Measurements from ENCODE around the gene PTOV1.

Gene PTOV1

DNA sequence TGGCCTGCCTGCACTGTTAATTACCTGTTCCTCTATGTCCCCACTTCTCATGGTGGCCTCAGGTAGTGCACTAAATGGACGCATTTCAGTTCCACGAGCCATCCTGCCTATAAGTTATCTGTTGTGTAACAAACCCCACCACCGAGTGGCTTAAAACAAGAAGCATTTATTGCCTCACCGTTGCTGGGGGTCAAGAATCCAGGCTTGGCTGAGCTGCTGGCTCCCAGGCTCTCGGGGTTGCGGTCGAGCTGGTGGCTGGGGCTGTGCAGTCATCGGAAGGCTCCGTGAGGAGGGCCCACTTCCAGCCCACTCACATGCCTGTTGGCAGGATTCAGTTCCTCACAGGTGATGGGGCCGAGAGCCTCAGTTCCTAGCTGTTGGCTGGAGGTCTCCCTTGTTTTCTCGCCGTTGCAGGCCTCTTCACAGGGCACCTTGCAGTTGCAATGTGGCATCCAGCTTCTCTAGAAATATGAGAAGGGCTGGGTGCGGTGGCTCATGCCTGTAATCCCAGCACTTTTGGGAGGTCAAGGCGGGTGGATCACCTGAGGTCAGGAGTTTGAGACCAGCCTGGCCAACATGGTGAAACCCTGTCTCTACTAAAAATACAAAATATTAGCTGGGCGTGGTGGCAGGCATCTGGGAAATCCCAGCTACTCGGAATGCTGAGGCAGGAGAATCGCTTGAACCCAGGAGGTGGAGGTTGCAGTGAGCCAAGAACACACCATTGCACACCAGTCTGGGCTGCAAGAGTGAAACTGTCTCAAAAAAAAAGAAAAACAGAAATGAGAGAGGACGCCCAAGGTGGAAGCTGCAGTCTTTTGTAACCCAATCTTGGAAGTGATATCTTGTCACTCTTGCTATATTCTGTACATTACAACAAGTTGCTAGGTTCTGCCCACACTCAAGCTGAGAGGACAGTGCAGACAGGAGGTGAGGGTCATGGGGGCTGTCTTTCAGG is 6.5 kb upstream of the PTOV1 start:
- DNase-seq (ENCODE audit: low spot score), result no peak

DNA sequence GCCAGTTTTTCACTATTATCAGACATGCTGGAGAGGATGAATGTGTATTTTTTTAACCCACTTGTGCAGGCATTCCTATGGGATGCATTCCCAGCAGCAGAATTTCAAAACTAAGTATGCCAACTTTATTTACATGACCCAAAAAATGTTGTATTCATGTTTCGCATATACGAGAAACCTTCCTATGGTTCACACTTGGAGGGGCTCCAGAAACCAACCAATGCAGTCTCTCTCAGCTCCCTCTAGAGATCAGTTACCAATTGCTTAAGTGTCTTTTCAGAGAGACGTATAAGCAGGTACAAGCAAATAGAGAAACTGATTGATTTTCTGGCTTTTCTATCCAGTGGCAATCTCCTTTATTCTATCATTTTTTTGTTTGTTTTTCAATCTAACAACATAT is 5.5 kb upstream of the PTOV1 start:
- DNase-seq (ENCODE audit: low spot score), result no peak

DNA sequence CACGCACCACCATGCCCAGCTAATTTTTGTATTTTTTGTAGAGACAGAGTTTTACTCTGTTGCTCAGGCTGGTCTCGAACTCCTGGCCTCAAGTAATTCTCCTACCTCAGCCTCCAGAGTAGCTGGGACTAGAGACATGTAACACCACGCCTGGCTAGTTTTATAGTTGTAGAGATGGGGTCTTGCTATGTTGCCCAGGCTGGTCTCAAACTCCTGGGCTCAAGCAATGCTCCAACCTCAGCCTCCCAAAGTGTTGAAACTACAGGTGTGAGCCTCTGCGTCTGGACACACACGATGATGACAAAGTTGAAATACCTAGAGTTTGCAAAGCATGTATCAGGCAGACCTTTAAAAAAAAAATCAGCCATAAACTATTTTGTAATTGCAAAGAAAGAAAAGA is 4.6 kb upstream of the PTOV1 start:
- DNase-seq (ENCODE audit: low spot score), result no peak

GRCh38 chr19:49847731-49848696 is 2.9 kb upstream of the PTOV1 start:
- DNase-seq (ENCODE audit: low spot score), result peak; percentile 76

DNA sequence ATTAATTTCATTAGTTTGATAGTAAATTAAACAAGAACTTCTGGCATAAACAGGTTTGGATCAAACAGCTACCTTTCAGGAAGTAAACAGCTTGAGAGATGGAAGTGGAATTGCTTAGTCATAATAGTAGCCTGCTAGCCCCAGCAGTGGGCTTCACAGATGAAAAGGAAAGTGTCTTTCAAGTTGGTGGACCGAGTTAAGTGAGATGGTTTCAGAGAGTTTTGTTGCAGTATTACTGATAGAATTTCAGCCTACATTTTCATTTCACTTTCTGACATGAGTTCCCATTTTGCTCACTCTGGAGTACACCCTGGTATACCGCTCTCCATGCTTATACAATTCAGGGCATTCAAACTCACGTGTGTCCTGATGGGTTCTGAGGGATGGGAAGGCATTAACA is 2.0 kb upstream of the PTOV1 start:
- no peak for DNase-seq (ENCODE audit: low spot score)

- no peak for DNase-seq (ENCODE audit: low spot score)
These were observed 1.3 kb upstream of the PTOV1 start for GRCh38 chr19:49849433-49850220.

- DNase-seq (ENCODE audit: low spot score), result no peak
These were observed 805 bp upstream of the PTOV1 start for GRCh38 chr19:49850221-49850486.

GRCh38 chr19:49851456-49852259 is 699 bp downstream of the PTOV1 start:
- peak; percentile 38 for DNase-seq (ENCODE audit: low spot score)

DNA sequence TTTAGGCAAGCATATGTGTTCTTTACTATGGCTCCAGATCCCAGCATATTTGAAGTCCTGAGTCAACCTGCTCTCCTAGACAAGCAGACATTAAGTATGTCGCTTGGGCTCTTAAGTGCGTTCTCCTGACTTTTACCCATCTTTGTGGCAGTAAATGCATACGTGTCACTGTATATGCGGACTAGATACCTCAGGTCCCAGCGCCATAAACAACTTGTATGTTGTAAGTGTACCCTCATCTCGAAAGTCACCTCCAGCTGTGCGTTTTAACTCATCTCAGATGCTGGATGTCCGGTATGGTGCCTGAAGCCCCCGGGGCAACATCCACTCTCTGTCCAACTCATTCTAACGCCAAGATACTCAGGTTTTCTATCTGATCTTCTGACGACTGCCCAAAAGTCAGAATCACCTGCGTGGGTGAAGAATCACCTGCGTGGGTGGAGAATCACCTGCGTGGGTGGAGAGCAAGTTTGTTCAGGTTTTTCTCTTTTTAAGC is 1.7 kb downstream of the PTOV1 start:
- no peak for DNase-seq (ENCODE audit: low spot score)

GRCh38 chr19:49853852-49854377 is 3.0 kb downstream of the PTOV1 start:
- DNase-seq (ENCODE audit: low spot score), result no peak

DNA sequence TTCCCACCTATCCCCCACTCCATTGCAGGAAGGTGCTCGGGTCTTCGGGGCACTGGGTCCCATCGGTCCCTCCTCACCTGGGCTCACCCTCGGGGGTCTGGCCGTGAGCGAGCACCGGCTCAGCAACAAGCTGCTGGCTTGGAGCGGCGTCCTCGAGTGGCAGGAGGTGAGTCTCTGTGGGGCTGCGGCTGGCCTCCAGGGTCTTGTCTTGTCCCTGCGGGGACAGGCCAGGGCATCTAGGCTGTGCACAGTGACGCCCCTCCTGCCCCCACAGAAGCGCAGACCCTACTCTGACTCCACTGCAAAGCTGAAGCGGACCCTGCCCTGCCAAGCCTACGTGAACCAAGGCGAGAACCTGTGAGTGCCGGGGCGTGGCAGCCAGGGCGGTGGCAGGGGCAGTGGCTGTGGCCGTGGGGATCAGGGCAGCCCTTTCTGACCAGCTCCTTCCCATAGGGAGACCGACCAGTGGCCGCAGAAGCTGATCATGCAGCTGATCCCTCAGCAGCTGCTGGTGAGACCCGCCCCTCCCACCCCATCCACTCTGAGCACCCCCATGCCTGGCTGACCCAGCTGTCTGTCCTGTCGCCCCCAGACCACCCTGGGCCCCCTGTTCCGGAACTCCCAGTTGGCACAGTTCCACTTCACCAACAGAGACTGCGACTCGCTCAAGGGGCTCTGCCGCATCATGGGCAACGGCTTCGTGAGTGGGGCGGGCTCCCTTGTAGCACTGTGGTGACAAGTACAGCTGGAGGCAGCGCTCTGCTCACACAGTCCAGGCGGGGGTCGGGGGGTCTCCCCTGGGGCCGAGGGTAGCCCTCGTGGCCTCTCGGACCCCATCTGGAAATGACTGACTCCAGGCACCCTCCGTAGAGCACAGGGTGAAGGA is 3.7 kb downstream of the PTOV1 start:
- no peak for DNase-seq (ENCODE audit: low spot score)

GRCh38 chr19:49855277-49855675 is 4.3 kb downstream of the PTOV1 start:
- no peak for DNase-seq (ENCODE audit: low spot score)

- no peak for DNase-seq (ENCODE audit: low spot score)
These were observed 5.0 kb downstream of the PTOV1 start for GRCh38 chr19:49855676-49856573.

- DNase-seq (ENCODE audit: low spot score), result no peak
These were observed 5.6 kb downstream of the PTOV1 start for GRCh38 chr19:49856574-49857021.

DNA sequence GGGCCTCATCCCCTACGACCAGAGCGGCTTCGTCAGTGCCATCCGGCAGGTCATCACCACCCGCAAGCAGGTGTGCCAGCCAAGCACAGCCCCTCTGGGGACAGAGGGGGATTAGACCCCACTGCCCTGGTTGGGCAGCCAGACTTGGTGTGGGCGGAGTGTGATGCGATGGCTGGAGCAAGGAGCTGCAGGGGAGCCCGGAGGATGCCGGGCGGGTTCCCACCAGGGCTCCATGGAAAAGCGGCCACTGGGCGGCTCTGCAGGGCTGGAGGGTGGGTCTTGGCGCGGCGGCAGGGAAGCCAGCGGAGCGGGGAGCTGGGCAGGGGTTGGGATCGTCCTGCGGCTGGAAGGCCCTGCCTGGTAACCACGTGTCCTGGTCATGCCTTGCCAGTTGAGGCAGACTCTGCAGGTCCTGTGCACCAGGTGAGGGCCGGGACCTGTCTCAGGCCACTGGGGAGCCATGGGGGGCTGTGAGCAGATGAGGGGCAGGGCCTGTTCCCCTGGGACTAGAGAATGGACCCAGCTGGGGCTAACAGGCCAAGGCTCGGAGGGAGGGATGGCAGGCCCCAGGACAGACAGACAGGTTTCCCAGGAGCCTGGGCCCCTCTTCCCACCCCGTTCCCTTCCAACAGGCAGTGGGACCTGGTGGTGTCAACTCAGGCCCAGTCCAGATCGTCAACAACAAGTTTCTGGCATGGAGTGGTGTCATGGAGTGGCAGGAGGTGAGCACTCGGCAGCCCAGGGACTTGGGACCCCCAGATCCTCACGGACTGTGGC is 6.3 kb downstream of the PTOV1 start:
- DNase-seq (ENCODE audit: low spot score), result no peak

DNA sequence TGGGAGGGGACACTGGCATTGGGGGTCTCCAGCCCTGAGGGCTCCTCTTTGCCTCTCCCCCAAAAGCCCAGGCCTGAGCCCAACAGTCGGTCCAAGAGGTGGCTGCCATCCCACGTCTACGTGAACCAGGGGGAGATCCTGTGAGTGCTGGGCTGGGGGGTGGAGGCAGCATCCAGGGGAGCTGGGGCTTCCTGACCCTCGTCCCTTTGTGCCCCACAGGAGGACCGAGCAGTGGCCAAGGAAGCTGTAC is 6.8 kb downstream of the PTOV1 start:
- no peak for DNase-seq (ENCODE audit: low spot score)

DNA sequence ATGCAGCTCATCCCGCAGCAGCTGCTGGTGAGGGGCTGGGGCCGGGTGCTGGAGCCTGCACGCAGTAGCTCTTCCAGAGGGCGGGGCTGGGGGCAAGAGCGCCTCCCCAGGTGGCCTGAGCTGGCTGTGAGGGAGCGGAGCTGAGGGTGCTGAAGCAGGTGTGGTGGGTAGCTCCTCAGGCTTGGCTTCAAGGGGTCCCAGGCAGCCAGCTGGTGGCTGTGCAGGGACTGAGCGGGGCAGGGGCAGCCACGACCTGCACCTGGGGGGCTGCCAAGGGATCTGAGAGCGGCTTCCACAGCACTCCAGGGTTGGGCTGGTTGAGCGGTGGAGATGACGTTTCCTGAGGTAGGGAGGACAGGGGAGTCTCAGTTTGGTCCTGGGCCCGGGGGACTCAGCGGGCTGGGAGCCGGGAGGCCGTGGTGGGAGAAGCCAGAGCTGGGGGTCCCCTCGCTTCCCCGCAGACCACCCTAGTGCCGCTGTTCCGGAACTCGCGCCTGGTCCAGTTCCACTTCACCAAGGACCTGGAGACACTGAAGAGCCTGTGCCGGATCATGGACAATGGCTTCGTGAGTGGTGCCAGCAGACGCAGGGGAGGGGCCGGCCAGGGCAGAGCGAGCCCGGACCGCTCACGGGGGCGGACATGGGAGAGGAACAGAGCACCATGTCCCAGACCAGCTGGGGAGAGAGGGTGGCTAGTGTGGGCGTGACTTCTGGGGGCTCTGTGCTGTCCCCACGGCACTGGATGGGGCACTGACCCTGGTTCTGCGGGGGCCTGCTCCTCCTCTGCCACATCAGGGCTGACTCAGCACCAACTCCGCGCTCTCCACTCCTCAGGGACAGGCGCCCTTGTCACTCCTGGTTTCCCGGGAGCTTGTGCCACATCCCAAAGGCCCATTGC is 7.4 kb downstream of the PTOV1 start:
- DNase-seq (ENCODE audit: low spot score), result no peak

Measured in hepatic stellate cell (primary cell).